ENCODE data around the gene SLC39A6. TPM values are rescaled to one million over a fixed set of nuclear protein-coding genes. Genes with fewer than 3 reads are reported as not detected.

The SLC39A6 gene
- total and polyA plus RNA-seq, 2 of the 13 experiments (the other 11 are each of a cell fraction or from before 2014, with no cell fraction given), result 41.7 to 59.2 TPM

DNA sequence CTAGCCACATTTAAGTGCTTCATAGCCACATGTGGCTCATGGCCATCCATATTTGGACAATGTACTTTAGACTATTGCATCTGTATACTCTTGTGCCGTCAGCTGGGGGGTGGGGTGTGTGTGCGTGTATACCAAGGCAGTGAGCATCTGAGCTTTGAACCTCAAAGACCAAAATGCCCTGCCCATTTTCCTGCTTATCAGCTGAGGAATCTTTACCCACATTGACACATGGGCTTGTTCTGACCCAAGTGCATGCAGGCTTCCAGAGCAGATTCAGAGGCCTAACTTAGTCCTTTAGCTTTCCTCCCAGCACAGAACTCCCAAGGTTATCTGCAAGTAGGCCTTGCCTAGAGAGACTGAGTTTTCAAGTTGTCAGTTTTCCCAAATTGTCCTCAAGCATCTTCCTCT lies 47.0 kb upstream of the SLC39A6 start (continued):
- TF ChIP-seq ZSCAN20 (CRISPR knock-in tag; IDR thresholded peaks at IDR 0.05; ENCODE audit: borderline replicate concordance) (no peak), ZNF232 (CRISPR knock-in tag; IDR thresholded peaks at IDR 0.05; ENCODE audit: borderline replicate concordance) (peak; percentile 51; the same call in 1 of the 2 replicates), ASH2L (IDR thresholded peaks at IDR 0.05; ENCODE audit: insufficient read length, low read depth, low read length) (peak; percentile 91), ZFP91 (CRISPR knock-in tag; IDR thresholded peaks at IDR 0.05; ENCODE audit: borderline replicate concordance) (no peak; the same call in 1 of the 2 replicates), SKI (IDR thresholded peaks at IDR 0.05; ENCODE audit: partially characterized antibody) (peak; percentile 66), MXI1 (IDR thresholded peaks at IDR 0.05; ENCODE audit: borderline replicate concordance, low read depth, low read length) (peak; percentile 91; the same call in 1 of the 3 replicates), ATF7 (IDR thresholded peaks at IDR 0.05) (peak; percentile 68), ATF7 (CRISPR knock-in tag; IDR thresholded peaks at IDR 0.05) (peak; percentile 74; the same call in 1 of the 2 replicates), GRHL1 (CRISPR knock-in tag; conservative IDR thresholded peaks at IDR 0.05) (no peak), GTF3A (CRISPR knock-in tag; conservative IDR thresholded peaks at IDR 0.05) (no peak), HOMEZ (CRISPR knock-in tag; IDR thresholded peaks at IDR 0.05; ENCODE audit: low read depth) (peak; percentile 75; the same call in 1 of the 2 replicates), ZNF816 (CRISPR knock-in tag; IDR thresholded peaks at IDR 0.05; ENCODE audit: borderline replicate concordance) (no peak), FIP1L1 (IDR thresholded peaks at IDR 0.05; ENCODE audit: borderline replicate concordance, insufficient read depth, low read depth, low read length) (no peak), NAIF1 (CRISPR knock-in tag; IDR thresholded peaks at IDR 0.05; ENCODE audit: borderline replicate concordance) (no peak), SATB2 (CRISPR knock-in tag; IDR thresholded peaks at IDR 0.05) (no peak), NFE2 (CRISPR knock-in tag; IDR thresholded peaks at IDR 0.05) (no peak), RORA (CRISPR knock-in tag; IDR thresholded peaks at IDR 0.05) (no peak), ZNF280B (CRISPR knock-in tag; IDR thresholded peaks at IDR 0.05; ENCODE audit: borderline replicate concordance) (no peak), NR0B2 (CRISPR knock-in tag; IDR thresholded peaks at IDR 0.05) (no peak), U2AF2 (IDR thresholded peaks at IDR 0.05; ENCODE audit: low read depth, low read length) (no peak), SNAPC2 (CRISPR knock-in tag; IDR thresholded peaks at IDR 0.05) (no peak)
- TF ChIP-seq, protein P1, sequence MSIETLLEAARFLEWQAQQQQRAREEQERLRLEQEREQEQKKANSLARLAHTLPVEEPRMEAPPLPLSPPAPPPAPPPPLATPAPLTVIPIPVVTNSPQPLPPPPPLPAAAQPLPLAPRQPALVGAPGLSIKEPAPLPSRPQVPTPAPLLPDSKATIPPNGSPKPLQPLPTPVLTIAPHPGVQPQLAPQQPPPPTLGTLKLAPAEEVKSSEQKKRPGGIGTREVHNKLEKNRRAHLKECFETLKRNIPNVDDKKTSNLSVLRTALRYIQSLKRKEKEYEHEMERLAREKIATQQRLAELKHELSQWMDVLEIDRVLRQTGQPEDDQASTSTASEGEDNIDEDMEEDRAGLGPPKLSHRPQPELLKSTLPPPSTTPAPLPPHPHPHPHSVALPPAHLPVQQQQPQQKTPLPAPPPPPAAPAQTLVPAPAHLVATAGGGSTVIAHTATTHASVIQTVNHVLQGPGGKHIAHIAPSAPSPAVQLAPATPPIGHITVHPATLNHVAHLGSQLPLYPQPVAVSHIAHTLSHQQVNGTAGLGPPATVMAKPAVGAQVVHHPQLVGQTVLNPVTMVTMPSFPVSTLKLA (IDR thresholded peaks at IDR 0.05), result peak; percentile 79
